GM21367 (cell line): ENCODE measurements around the gene PTGES3L.
A peak's percentile ranks its signal among the peaks of the same experiment; 100 is the strongest.
"Not testable (repeated sequence)": the region's sequence is repeated elsewhere in the genome, so short reads cannot be mapped to it uniquely, and the experiment has no call there.

Source experiments
- ATAC-seq: cut with Tn5 transposase; IDR thresholded peaks from one replicate; pipeline ENCODE4 v1.9.1; 2021; ENCODE audit not compliant: unreplicated experiment

PTGES3L gene

GRCh38 chr17:42982266-42982665 lies 2.4 kb upstream of the PTGES3L start:
- no peak for ATAC-seq

- ATAC-seq, result no peak
These were observed 1.0 kb upstream of the PTGES3L start for GRCh38 chr17:42980766-42981397.

- no peak for ATAC-seq
These were observed 440 bp upstream of the PTGES3L start, which contains the start of gene RUNDC1 for GRCh38 chr17:42980274-42980765. Gene RUNDC1, plus strand, starts transcription at chr17:42980565. Its CDS starts 12 bp downstream, at chr17:42980577.

- not testable (repeated sequence) for ATAC-seq
These were observed 4.2 kb downstream of the PTGES3L start for GRCh38 chr17:42975701-42976100.

- ATAC-seq, result no peak
These were observed 4.6 kb downstream of the PTGES3L start for GRCh38 chr17:42975265-42975664.

GRCh38 chr17:42973323-42973722 lies 6.6 kb downstream of the PTGES3L start:
- ATAC-seq, result not testable (repeated sequence)

- ATAC-seq, result no peak
These were observed 8.3 kb downstream of the PTGES3L start for GRCh38 chr17:42971589-42971988.

GRCh38 chr17:42969001-42969581 lies 10.8 kb downstream of the PTGES3L start:
- no peak for ATAC-seq

- ATAC-seq, result no peak
These were observed 12.0 kb downstream of the PTGES3L start for GRCh38 chr17:42967925-42968324.

- ATAC-seq, result peak; percentile 77
These were observed 15.5 kb downstream of the PTGES3L start, which contains the start of gene AARSD1 for GRCh38 chr17:42964161-42964932. Gene AARSD1, minus strand, starts transcription at chr17:42964454. Its CDS starts 14 bp downstream, at chr17:42964440.

GRCh38 chr17:42953669-42954068 lies 26.2 kb downstream of the PTGES3L start:
- no peak for ATAC-seq

- no peak for ATAC-seq
These were observed 29.7 kb downstream of the PTGES3L start for GRCh38 chr17:42950044-42950783.

GRCh38 chr17:42946812-42947211 lies 33.1 kb downstream of the PTGES3L start:
- no peak for ATAC-seq

GRCh38 chr17:42944211-42944610 lies 35.7 kb downstream of the PTGES3L start:
- ATAC-seq, result no peak

GRCh38 chr17:42937712-42938596 lies 41.9 kb downstream of the PTGES3L start:
- no peak for ATAC-seq

- no peak for ATAC-seq
These were observed 50.4 kb downstream of the PTGES3L start for GRCh38 chr17:42929497-42929844.

GRCh38 chr17:42928714-42929496 lies 51.0 kb downstream of the PTGES3L start:
- ATAC-seq, result no peak

GRCh38 chr17:42924891-42925290 lies 55.0 kb downstream of the PTGES3L start:
- no peak for ATAC-seq

- not testable (repeated sequence) for ATAC-seq
These were observed 56.4 kb downstream of the PTGES3L start for GRCh38 chr17:42923472-42923871.
